ENCODE data around the gene MCAM. TPM values are rescaled to one million over a fixed set of nuclear protein-coding genes. Genes with fewer than 3 reads are reported as not detected.

The MCAM gene
- total and polyA plus RNA-seq, 10 of the 15 experiments (the other 5 are each of a cell fraction or from before 2014, with no cell fraction given): 3.1 to 19.7 (median 9.3) TPM

DNA sequence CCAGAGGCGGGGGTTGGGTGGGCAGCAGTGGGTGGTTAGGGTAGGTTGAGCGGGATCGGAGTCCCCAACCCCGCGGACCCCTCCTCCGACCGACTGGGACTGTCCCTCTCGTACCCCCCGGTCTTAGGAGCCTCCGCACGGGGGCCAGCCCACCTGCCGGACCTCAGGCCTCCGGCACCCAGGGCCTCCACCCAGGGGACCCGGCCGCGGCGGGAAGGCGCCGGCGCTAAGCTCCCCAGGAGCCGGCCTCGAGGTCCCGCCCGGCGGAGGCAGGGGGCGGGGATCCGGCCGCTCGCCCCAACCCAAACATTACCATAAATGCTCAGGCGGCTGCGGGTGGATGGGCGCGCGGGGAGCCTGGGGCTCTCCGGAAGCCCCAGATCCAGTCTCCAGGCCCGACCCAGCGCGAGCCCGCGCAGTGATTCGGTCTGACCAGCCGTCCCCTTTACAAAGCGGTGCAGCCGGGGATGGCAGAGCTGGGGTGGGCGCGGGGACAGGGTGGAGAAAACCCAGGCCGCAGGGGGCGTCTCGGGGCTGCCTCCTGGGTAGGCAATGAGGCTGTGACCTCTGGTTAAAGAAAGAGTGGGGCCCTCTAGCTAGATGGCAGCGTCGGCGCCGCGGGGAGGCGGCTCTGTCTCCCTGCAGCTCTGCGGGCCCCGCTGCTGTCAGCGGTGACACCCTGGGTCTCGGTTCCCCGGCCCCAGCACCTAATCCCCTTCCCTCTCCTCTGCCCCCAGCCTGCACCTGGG lies 4.0 kb upstream of the MCAM start (continued):
- TF ChIP-seq PBX3 (IDR thresholded peaks at IDR 0.05; ENCODE audit: insufficient replicate concordance, low read depth, low read length) (no peak), CHD1 (IDR thresholded peaks at IDR 0.05; ENCODE audit: low read depth, low read length) (no peak), HCFC1 (IDR thresholded peaks at IDR 0.05; ENCODE audit: low read length) (no peak), POLR2A (IDR thresholded peaks at IDR 0.05; ENCODE audit: low read depth, low read length) (peak; percentile 79), SIX5 (IDR thresholded peaks at IDR 0.05; ENCODE audit: low read depth, low read length, severe bottlenecking) (no peak), NR2C1 (IDR thresholded peaks at IDR 0.05) (no peak), HDAC6 (IDR thresholded peaks at IDR 0.05; ENCODE audit: unreplicated experiment) (peak; percentile 76), SREBF1 (IDR thresholded peaks at IDR 0.05; ENCODE audit: low read length) (no peak), POLR2AphosphoS2 (IDR thresholded peaks at IDR 0.05; ENCODE audit: low read depth, low read length) (0 out of 2 replicates have a peak, but pooled peaks have one; percentile 27), SUPT20H (IDR thresholded peaks at IDR 0.05; ENCODE audit: borderline replicate concordance, control insufficient read depth, low read depth, low read length) (no peak), HSF1 (IDR thresholded peaks at IDR 0.05; ENCODE audit: low read depth, low read length) (no peak), RELA (IDR thresholded peaks at IDR 0.05; ENCODE audit: borderline replicate concordance, partially characterized antibody) (no peak), ZBTB40 (IDR thresholded peaks at IDR 0.05; ENCODE audit: borderline replicate concordance) (no peak), DPF2 (IDR thresholded peaks at IDR 0.05) (peak; percentile 31; the same call in 1 of the 2 replicates), IRF4 (IDR thresholded peaks at IDR 0.05; ENCODE audit: low read depth, low read length) (no peak), RAD51 (IDR thresholded peaks at IDR 0.05) (no peak), FOXK2 (IDR thresholded peaks at IDR 0.05) (no peak), ZSCAN29 (IDR thresholded peaks at IDR 0.05) (no peak), SMAD5 (IDR thresholded peaks at IDR 0.05; ENCODE audit: low read depth) (peak; percentile 57; the same call in 1 of the 2 replicates)
- TF ChIP-seq, protein P1, sequence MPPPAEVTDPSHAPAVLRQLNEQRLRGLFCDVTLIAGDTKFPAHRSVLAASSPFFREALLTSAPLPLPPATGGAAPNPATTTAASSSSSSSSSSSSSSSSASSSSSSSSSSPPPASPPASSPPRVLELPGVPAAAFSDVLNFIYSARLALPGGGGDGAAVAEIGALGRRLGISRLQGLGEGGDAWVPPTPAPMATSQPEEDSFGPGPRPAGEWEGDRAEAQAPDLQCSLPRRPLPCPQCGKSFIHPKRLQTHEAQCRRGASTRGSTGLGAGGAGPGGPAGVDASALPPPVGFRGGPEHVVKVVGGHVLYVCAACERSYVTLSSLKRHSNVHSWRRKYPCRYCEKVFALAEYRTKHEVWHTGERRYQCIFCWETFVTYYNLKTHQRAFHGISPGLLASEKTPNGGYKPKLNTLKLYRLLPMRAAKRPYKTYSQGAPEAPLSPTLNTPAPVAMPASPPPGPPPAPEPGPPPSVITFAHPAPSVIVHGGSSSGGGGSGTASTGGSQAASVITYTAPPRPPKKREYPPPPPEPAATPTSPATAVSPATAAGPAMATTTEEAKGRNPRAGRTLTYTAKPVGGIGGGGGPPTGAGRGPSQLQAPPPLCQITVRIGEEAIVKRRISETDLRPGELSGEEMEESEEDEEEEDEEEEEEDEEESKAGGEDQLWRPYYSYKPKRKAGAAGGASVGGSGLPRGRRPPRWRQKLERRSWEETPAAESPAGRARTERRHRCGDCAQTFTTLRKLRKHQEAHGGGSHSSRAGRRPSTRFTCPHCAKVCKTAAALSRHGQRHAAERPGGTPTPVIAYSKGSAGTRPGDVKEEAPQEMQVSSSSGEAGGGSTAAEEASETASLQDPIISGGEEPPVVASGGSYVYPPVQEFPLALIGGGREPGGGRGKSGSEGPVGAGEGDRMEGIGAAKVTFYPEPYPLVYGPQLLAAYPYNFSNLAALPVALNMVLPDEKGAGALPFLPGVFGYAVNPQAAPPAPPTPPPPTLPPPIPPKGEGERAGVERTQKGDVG (CRISPR knock-in tag; IDR thresholded peaks at IDR 0.05): no peak
- TF ChIP-seq, protein P2, sequence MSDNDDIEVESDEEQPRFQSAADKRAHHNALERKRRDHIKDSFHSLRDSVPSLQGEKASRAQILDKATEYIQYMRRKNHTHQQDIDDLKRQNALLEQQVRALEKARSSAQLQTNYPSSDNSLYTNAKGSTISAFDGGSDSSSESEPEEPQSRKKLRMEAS (IDR thresholded peaks at IDR 0.05; ENCODE audit: low read depth, low read length): no peak

Measured in GM12878 (cell line).